ENCODE measurements around the gene CYP51A1. TPM values are rescaled to one million over a fixed set of nuclear protein-coding genes. Genes with fewer than 3 reads are reported as not detected.

Gene CYP51A1
- total RNA-seq, 1 experiment from 2014 or later = 80.0 TPM

DNA sequence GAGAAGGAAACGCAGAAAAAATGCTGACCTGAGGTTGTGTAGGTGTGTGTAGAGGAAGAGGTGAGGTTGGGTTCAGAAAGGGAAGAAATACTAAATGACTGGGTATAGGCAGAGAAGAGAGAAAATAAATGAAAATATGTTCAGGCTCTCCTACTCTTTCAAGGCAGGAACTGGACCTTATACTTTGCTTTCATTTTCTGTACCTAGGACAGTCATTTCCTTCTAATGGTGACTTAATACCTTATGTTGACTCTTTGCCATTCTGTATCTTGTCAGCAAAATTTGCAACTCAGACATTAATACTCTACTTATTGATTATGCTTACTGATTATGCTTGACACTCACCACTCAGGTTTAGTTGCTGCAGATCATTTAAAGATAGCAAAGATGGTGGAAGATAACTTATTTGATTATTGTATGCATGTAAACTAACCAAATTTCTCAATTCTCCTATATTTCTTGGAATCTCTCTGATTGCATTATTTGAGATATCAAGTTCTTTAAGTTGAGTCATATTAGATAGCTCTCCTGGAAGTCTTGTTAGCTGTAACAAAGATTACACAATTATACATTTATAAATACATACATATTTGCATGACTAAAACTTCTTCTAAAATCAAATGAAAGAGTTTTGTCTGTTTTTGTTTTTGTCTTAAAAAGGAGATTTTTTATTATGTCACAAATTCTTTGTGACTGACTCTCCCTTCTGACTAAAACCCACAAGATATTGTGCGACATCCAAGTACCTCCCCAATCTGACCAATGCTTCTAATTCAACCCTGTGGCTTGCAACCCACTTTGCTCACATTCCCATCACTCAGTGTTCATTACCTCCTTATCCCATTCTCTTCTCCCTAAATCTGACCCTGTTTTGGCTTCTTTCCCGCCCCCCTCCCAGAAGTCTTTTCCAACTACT, 24.6 kb upstream of the CYP51A1 start:
- Histone ChIP-seq H3K9me3 (ENCODE audit: control insufficient read depth, low read depth, low read length) (no peaks in the 10 kb centered on the region), H3K56ac (ENCODE audit: insufficient read length, low read depth, low read length) (no peak overlapping the region), H2BK5ac (ENCODE audit: insufficient read length, low read length) (no peak overlapping the region), H3K79me1 (ENCODE audit: insufficient read depth, low read depth, low read length, poor library complexity, severe bottlenecking) (no peaks in the 10 kb centered on the region), H4K8ac (replicated peaks; ENCODE audit: insufficient read length, low read depth, low read length) (no peak overlapping the region), H3T11ph (ENCODE audit: low read length) (no peak overlapping the region), H2BK15ac (ENCODE audit: low read depth, low read length) (no peak overlapping the region), H3K18ac (ENCODE audit: insufficient read length, low read depth, low read length) (no peak overlapping the region), H3K4me1 (ENCODE audit: insufficient read depth, low read length) (no peaks in the 10 kb centered on the region), H3K23ac (ENCODE audit: insufficient read length, low read depth, low read length) (no peak overlapping the region), H3K4ac (ENCODE audit: low read depth, low read length) (no peak overlapping the region), H2AFZ (ENCODE audit: low read length) (no peak overlapping the region), H2AK5ac (ENCODE audit: insufficient read length, low read length) (no peak overlapping the region), H3K27me3 (ENCODE audit: insufficient read depth, low read length) (no peaks in the 10 kb centered on the region), H3K79me2 (ENCODE audit: insufficient read depth, low read length) (no peaks in the 10 kb centered on the region), H2BK12ac (ENCODE audit: insufficient read length, low read depth, low read length) (no peak overlapping the region), H4K5ac (ENCODE audit: insufficient read length, low read depth, low read length) (no peak overlapping the region), H4K20me1 (ENCODE audit: control insufficient read depth, insufficient read depth, insufficient read length) (no peaks in the 10 kb centered on the region), H3K4me2 (ENCODE audit: insufficient read depth, insufficient read length, low read length) (no peak overlapping the region), H4K91ac (ENCODE audit: insufficient read length, low read depth, low read length) (no peak overlapping the region), H2BK120ac (ENCODE audit: low read depth, low read length, poor library complexity, severe bottlenecking) (no peak overlapping the region), H3K14ac (ENCODE audit: insufficient read depth, low read length) (no peak overlapping the region), H3K23me2 (ENCODE audit: insufficient read length, low read depth, low read length, poor library complexity, severe bottlenecking) (no peaks in the 10 kb centered on the region), H3K27ac (ENCODE audit: insufficient read length, low read depth, low read length) (no peak overlapping the region), H3K9ac (ENCODE audit: extremely low read depth, insufficient read length, low read length) (no peak overlapping the region), H2BK20ac (ENCODE audit: low read depth, low read length, poor library complexity, severe bottlenecking) (no peak overlapping the region)
- H3K27ac Mint-ChIP-seq = no peak overlapping the region
- no peaks in the 10 kb centered on the region for H3K9me3 Mint-ChIP-seq
- H3K4me1 Mint-ChIP-seq = peaks cover 0 to 4% of the 10 kb centered on the region in 2 experiments; a peak in 1 of 4 replicates
- no CpG with 5 or more reads among the region's 3 CpGs for WGBS (ENCODE audit: extremely low coverage, insufficient read length, low lambda C conversion rate)
- no peaks in the 10 kb centered on the region for H3K36me3 Mint-ChIP-seq (ENCODE audit: insufficient read depth in 1 of 3, low read depth in 3 of 3)
- TF ChIP-seq, protein P1, sequence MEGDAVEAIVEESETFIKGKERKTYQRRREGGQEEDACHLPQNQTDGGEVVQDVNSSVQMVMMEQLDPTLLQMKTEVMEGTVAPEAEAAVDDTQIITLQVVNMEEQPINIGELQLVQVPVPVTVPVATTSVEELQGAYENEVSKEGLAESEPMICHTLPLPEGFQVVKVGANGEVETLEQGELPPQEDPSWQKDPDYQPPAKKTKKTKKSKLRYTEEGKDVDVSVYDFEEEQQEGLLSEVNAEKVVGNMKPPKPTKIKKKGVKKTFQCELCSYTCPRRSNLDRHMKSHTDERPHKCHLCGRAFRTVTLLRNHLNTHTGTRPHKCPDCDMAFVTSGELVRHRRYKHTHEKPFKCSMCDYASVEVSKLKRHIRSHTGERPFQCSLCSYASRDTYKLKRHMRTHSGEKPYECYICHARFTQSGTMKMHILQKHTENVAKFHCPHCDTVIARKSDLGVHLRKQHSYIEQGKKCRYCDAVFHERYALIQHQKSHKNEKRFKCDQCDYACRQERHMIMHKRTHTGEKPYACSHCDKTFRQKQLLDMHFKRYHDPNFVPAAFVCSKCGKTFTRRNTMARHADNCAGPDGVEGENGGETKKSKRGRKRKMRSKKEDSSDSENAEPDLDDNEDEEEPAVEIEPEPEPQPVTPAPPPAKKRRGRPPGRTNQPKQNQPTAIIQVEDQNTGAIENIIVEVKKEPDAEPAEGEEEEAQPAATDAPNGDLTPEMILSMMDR (conservative IDR thresholded peaks at IDR 0.05) = no peak
- no peaks in the 10 kb centered on the region for H3K27me3 Mint-ChIP-seq (ENCODE audit: low read depth)
- DNase-seq = no peak
- H3K4me3 Mint-ChIP-seq = no peak overlapping the region

Data from H9 (cell line).